GM10847 (cell line): Measurements from ENCODE around the gene PRSS53.
A peak's percentile ranks its signal among the peaks of the same experiment; 100 is the strongest.

ENCODE experiments used
- POLR2A ChIP-seq: IDR thresholded peaks from 2 replicates; pipeline ENCODE4 v1.6.1; 2011; ENCODE audit not compliant: insufficient read length; ENCODE audit errors: extremely low read depth

PRSS53 gene

GRCh38 chr16:31108794-31109558 is 20.2 kb upstream of the PRSS53 start:
- TF ChIP-seq POLR2A: no peak

- TF ChIP-seq POLR2A: peak; percentile 51
These were observed 19.5 kb upstream of the PRSS53 start, which contains the start of gene BCKDK for GRCh38 chr16:31108035-31108793. BCKDK (plus strand) TSS chr16:31108386; CDS start chr16:31109224, 838 bp downstream.

- no peak for TF ChIP-seq POLR2A
These were observed 18.7 kb upstream of the PRSS53 start for GRCh38 chr16:31107465-31107867.

- no peak for TF ChIP-seq POLR2A
These were observed 18.0 kb upstream of the PRSS53 start for GRCh38 chr16:31106509-31107464.

GRCh38 chr16:31105677-31106213 is 17.0 kb upstream of the PRSS53 start:
- TF ChIP-seq POLR2A: no peak

- no peak for TF ChIP-seq POLR2A
These were observed 11.3 kb upstream of the PRSS53 start for GRCh38 chr16:31099860-31100638.

GRCh38 chr16:31094424-31095120 is 5.8 kb upstream of the PRSS53 start, which contains the start of gene VKORC1:
VKORC1 (minus strand) TSS chr16:31094797; CDS start chr16:31094729, 68 bp downstream.
- TF ChIP-seq POLR2A: peak; percentile 53

GRCh38 chr16:31094088-31094423 is 5.3 kb upstream of the PRSS53 start:
- TF ChIP-seq POLR2A: no peak

- no peak for TF ChIP-seq POLR2A
These were observed 4.5 kb upstream of the PRSS53 start for GRCh38 chr16:31093132-31093703.

GRCh38 chr16:31092330-31092729 is 3.6 kb upstream of the PRSS53 start:
- TF ChIP-seq POLR2A: no peak

GRCh38 chr16:31090540-31090939 is 1.8 kb upstream of the PRSS53 start:
- TF ChIP-seq POLR2A: no peak

GRCh38 chr16:31089199-31089598 is 456 bp upstream of the PRSS53 start:
- TF ChIP-seq POLR2A: no peak

- no peak for TF ChIP-seq POLR2A
These were observed 772 bp downstream of the PRSS53 start for GRCh38 chr16:31087971-31088370.

GRCh38 chr16:31087481-31087880 is 1.3 kb downstream of the PRSS53 start:
- TF ChIP-seq POLR2A: no peak

GRCh38 chr16:31086629-31086906 is 2.2 kb downstream of the PRSS53 start:
- no peak for TF ChIP-seq POLR2A
